HG03442 (cell line): Measurements from ENCODE around the gene GPR148.

Experiments
- ATAC-seq: cut with Tn5 transposase; IDR thresholded peaks from one replicate; pipeline ENCODE4 v1.9.1; 2021; ENCODE audit warnings: mild to moderate bottlenecking, moderate library complexity; ENCODE audit not compliant: unreplicated experiment

The GPR148 gene

DNA sequence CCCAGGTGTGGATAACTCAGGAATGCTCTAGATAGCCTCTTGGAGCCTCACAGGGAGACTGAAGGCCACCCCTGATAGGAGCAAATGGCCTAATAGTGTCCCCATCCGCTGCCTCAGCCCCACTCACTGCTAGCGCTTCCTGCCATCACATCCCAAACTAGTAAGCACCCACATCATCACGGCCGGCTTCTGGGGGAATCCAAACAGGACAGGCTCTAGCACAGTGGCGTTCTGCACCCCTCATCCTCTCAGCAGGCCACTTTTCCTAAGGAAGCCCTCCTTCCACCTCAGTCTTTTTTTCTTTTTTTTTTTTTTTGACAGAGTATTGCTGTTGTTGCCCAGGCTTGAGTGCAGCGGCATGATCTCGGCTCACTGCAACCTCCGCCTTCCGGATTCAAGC is 20.2 kb downstream of the GPR148 start:
- no peak for ATAC-seq

GRCh38 chr2:130749641-130750040 is 20.8 kb downstream of the GPR148 start:
- no peak for ATAC-seq

DNA sequence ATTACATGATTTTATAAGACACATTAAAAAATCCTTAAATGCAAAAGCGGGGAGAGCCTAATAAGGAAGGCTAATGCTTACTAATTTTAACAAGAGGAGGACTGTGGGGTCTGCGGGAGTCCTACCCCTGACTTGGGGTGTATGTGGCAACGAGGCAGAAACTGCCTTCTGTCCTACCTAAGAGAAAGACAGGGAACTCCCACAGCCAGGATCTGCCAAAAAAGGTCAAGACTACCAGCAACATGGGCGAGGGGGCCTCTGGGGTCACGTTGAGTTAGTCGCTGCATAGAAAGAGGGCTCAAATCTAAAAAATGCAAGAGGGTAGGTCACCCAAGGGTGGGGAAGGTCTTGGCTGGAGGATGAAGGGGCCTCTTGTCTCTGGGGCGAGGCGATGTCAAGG is 25.9 kb downstream of the GPR148 start:
- no peak for ATAC-seq

DNA sequence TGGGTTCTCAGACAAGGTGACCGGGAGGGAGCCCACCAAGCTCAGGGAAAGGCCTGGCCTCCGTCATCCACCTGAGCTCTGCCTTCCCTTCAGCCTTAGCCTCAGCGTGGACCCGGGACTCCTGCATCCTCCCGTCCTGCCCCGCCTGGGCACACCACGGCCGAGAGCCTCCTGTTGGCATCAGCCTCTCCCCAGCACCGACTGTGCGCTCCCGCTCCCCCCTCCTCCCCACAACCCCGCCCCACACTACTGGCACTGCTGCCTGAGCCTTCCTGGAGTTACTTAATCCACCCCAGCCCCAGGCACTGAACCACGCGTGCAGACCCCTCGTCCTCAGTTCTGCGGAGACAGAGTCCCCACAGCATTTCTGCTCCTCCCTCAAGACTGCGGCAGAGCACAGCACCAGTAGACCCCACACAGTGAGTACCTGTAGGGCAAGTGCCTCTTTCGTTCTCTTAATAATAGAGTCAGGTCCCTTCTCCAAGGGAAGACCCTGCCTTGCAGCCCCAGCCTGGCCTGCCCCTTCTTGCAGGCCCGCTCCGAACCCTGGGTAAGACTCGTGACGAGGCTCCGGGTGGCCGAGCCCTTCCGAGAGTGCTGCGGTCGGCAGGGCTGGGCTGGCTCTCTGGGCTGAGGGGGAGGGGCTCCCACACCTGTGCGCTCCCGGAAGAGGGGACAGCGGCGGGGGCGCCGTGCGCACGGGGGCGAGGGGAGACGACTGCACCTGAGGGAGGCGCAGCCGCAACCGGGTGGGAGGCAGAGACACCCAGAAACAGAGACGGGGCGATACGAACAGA is 26.6 kb downstream of the GPR148 start, which contains the start of gene AMER3:
Gene AMER3 (plus strand): TSS at position 285 of the 797 bp plus-strand sequence. CDS start 6,533 bp downstream, outside the sequence.
- peak; percentile 47 for ATAC-seq

DNA sequence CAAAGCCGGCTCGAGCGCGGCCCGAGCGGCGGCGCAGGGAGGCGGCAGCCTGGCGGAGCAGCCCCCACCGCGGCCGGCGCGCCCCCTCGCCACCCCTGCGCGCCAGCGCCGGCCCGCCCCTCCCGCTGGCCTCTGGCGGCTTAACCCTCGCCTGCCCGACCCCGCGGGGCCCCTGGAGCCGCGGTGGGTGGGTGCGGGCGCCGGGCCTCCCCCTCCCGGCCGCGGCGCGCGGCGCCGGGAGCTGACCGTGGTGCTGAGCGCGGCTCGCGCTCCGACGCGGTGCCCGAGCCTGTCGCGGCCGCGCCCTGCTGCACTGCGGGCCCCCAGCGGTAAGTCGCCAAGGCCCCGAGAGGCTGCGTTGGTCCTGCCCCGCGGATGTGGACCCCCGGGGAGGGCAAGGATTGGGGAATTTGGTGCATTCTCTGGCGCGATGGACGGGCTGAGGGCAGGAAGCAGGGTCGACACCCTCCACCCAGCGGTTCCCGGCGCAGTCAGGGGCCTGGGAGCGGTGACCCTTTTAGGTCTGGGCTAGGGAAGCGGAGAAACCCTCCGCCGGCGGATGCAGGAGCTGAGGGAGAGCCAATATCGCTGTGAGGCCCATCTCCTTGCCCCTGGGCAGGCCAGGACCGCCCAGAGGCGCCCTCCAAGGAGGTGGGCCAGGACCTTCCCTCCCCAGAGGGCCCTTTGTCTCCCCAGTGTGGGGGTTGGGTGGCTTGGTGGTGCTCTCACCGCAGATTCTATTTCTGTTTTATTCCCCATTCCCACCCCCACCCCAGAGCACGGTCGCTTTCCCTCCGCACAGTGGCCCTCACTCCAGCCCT is 27.4 kb downstream of the GPR148 start:
- ATAC-seq: peak; percentile 42

DNA sequence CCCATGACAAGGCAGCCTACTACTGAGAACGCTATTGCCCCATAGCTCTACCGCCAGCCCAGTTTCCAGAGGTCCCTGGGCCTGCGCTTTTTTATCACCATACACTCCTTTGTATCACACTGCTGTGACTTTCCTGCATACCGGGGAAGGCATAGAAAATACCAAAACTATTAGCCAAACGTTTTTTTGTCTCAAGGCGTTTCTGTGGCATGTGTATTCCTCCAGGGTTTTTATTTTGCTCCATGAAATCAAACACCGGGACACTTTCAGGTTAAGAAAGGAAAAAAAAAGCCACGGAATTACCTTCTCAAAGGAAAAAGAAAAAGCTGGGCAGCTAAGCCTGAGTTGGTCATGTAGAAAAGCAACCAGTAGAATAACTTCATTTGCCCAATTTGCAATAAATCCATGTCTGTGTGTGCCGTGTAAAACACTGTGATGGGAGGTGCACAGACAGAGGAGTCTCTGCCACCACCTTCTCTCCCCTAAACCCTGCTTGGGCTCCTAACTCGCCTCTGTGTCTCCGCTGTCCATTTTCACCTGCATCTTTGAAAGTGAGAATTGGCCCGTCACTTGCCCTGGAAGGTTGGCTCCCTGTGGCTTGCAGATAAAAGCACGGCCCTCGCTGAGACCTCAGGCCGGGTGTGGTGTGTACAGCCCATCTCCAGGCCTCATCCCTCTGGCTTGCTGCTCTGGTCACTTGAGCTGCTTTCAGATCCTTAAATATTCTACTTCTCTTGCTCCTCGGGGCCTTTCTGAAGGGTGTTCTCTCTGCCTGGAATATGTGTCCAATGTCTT is 28.2 kb downstream of the GPR148 start:
- ATAC-seq: no peak

GRCh38 chr2:130759906-130760753 is 31.3 kb downstream of the GPR148 start:
- ATAC-seq: no peak

- ATAC-seq: no peak
Observed at GRCh38 chr2:130760754-130761751, 32.2 kb downstream of the GPR148 start.

- ATAC-seq: no peak
Observed at GRCh38 chr2:130762031-130762909, 33.4 kb downstream of the GPR148 start.

- ATAC-seq: no peak
Observed at GRCh38 chr2:130762910-130763385, 34.1 kb downstream of the GPR148 start.

GRCh38 chr2:130763405-130763804 is 34.5 kb downstream of the GPR148 start:
- ATAC-seq: no peak

GRCh38 chr2:130764035-130764820 is 35.4 kb downstream of the GPR148 start:
- no peak for ATAC-seq

DNA sequence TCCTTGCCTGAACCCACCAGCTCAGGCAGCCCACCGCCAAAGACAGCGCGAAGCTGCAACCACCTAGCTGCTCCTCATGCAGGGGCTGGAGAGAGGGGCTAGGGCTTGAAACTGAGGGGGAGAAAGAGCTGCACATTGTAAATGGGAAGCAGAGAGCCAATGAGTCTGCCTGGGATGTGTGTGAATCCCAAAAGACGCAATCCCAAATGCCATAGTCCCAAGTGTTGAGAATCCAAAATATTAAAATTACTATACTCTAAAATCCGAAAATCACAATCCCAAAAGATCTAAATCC is 35.9 kb downstream of the GPR148 start:
- no peak for ATAC-seq

DNA sequence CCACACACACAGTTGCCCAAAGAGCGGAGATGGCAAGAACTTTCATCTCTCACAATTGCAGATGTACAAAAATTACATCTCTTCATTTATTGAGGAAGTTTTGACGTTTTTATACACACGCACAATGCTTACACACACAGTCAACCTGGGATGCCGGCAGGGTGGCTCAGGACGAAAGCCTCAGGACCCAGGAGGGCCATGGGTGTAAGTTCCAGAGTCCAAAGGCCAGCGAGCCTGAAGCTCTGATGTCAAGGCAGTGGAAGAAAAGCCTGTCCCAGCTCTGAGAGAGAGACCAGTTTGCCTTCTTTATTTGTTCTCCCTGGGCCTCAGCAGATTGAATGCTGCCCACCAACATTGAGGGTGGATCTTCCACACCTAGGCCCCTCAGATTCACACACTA is 36.6 kb downstream of the GPR148 start:
- no peak for ATAC-seq

GRCh38 chr2:130766037-130766436 is 37.2 kb downstream of the GPR148 start:
- ATAC-seq: no peak

- no peak for ATAC-seq
Observed at GRCh38 chr2:130766711-130767407, 38.0 kb downstream of the GPR148 start.

DNA sequence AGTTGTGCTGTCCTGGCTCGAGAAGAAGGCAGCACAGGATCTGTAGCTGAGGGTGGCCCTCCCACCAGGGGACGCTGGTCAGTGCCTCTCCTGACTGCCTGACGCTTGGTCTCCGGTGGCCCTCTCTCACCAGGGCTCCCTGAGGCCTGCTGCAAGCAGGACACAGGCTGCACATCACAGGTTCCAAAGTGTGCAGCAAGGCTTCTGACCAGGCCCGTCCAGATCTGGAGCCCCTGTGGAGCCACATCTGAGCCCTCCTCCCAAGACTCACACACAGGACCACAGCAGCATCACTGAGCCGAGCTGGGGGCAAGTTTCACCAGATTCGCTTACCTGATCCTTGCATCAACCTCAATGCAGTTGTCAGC is 38.5 kb downstream of the GPR148 start:
- no peak for ATAC-seq
